ENCODE results near the gene HYPK. TPM values are rescaled to one million over a fixed set of nuclear protein-coding genes. Genes with fewer than 3 reads are reported as not detected.
"Not testable (repeated sequence)": the region's sequence is repeated elsewhere in the genome, so short reads cannot be mapped to it uniquely, and the experiment has no call there.

The HYPK gene
- total and polyA plus RNA-seq, 7 donors = 3.6 to 22.8 (median 13.8) TPM

- peak; percentile 92 for DNase-seq
- Histone ChIP-seq H3K4me3 (peak within 1 kb of the TSS; percentile 33 to 59 (median 50)), H3K9me3 (no peaks in the 10 kb centered on the region), H3K4me1 (peaks cover 0 to 44% (median 41%) of the 10 kb centered on the region in 4 donors), H3K27me3 (no peaks in the 10 kb centered on the region), H3K36me3 (no peaks in the 10 kb centered on the region), H3K27ac (peak within 1 kb of the TSS; percentile 76 to 81 (median 77))
- intact Hi-C loops (cut with DNase I) = no loop called here
- TF ChIP-seq POLR2A (IDR thresholded peaks at IDR 0.05) (no peak), CTCF (IDR thresholded peaks at IDR 0.05) (no peak), POLR2AphosphoS5 (IDR thresholded peaks at IDR 0.05) (peak; percentile 5 to 67 (median 44))
- 3 to 5% methylated on average over 48 of the region's 48 CpGs for whole genome bisulfite sequencing, 2 donors
These were observed 26.3 kb downstream of the HYPK start, which contains the start of gene WDR76 for GRCh38 chr15:43826508-43827341. TSS of gene WDR76 (plus strand) at chr15:43827002. CDS start at chr15:43827033, 31 bp downstream.

GRCh38 chr15:43828061-43828657, 27.8 kb downstream of the HYPK start:
- intact Hi-C loops (cut with DNase I) = no loop called here
- Histone ChIP-seq H3K27me3 (no peaks in the 10 kb centered on the region), H3K9me3 (no peaks in the 10 kb centered on the region), H3K36me3 (no peaks in the 10 kb centered on the region), H3K4me1 (peaks cover 0 to 31% (median 30%) of the 10 kb centered on the region in 4 donors), H3K27ac (peak overlapping the region; percentile 76 to 81 (median 77)), H3K4me3 (no peak overlapping the region)
- TF ChIP-seq EP300 (IDR thresholded peaks at IDR 0.05) (no peak), CTCF (IDR thresholded peaks at IDR 0.05) (no peak), POLR2A (IDR thresholded peaks at IDR 0.05) (no peak), POLR2AphosphoS5 (IDR thresholded peaks at IDR 0.05) (no peak)
- 57 to 71% methylated on average over 6 of the region's 6 CpGs for WGBS, 2 donors
- no peak for DNase-seq

- H3K4me3 ChIP-seq; H3K27ac ChIP-seq; H3K27me3 ChIP-seq; intact Hi-C loops (cut with DNase I); H3K36me3 ChIP-seq; DNase-seq; H3K9me3 ChIP-seq: not testable (repeated sequence)
- peaks cover 0 to 23% (median 19%) of the 10 kb centered on the region in 4 donors for H3K4me1 ChIP-seq
- WGBS, 2 donors = 88 to 92% methylated on average over 9 of the region's 9 CpGs
These were observed 29.6 kb downstream of the HYPK start for GRCh38 chr15:43829951-43830540.

- Histone ChIP-seq H3K4me1 (peaks cover 0 to 23% (median 17%) of the 10 kb centered on the region in 4 donors), H3K36me3 (peaks cover 0 to 10% (median 0%) of the 10 kb centered on the region in 4 donors)
- DNase-seq; H3K9me3 ChIP-seq; H3K4me3 ChIP-seq; H3K27ac ChIP-seq; H3K27me3 ChIP-seq; intact Hi-C loops (cut with DNase I): not testable (repeated sequence)
- WGBS, 2 donors = 89 to 95% methylated on average over 9 of the region's 9 CpGs
These were observed 30.4 kb downstream of the HYPK start for GRCh38 chr15:43830691-43831275.

- intact Hi-C loops (cut with DNase I); DNase-seq; H3K27ac ChIP-seq; H3K27me3 ChIP-seq; H3K9me3 ChIP-seq; H3K4me3 ChIP-seq: not testable (repeated sequence)
- Histone ChIP-seq H3K36me3 (peaks cover 0 to 18% (median 0%) of the 10 kb centered on the region in 4 donors), H3K4me1 (peaks cover 0 to 17% (median 12%) of the 10 kb centered on the region in 4 donors)
- WGBS, 2 donors = 95% methylated on average over 14 of the region's 14 CpGs
These were observed 31.2 kb downstream of the HYPK start for GRCh38 chr15:43831519-43832052.

- H3K9me3 ChIP-seq; DNase-seq; H3K27me3 ChIP-seq; H3K27ac ChIP-seq; H3K4me3 ChIP-seq; intact Hi-C loops (cut with DNase I): not testable (repeated sequence)
- Histone ChIP-seq H3K4me1 (peaks cover 0 to 11% (median 6%) of the 10 kb centered on the region in 4 donors), H3K36me3 (peaks cover 0 to 19% (median 0%) of the 10 kb centered on the region in 4 donors)
- 95% methylated on average over 6 of the region's 6 CpGs for WGBS, 2 donors
These were observed 32.1 kb downstream of the HYPK start for GRCh38 chr15:43832485-43832884.
